Fibroblast of skin of left quadriceps (primary cell): ENCODE results near the gene DOK1.

ENCODE experiments used
- DNase-seq, 2 experiments: peaks; one replicate each; pipeline ENCODE4 v3.0.0-alpha.2; 2013; ENCODE audit warnings: low read depth in 2 of 2

The DOK1 gene

GRCh38 chr2:74567881-74568280 is 13.4 kb downstream of the DOK1 start:
- peak; percentile 61 to 63 for DNase-seq

- DNase-seq: no peak
These were observed 15.2 kb downstream of the DOK1 start for GRCh38 chr2:74569686-74570085.

GRCh38 chr2:74571058-74571457 is 16.5 kb downstream of the DOK1 start:
- DNase-seq: no peak

- DNase-seq: no peak
These were observed 17.8 kb downstream of the DOK1 start for GRCh38 chr2:74572178-74572925.

- peak; percentile 70 to 71 for DNase-seq
These were observed 19.4 kb downstream of the DOK1 start for GRCh38 chr2:74573747-74574562.

GRCh38 chr2:74575320-74575719 is 20.8 kb downstream of the DOK1 start:
- no peak for DNase-seq

- peak; percentile 74 to 76 for DNase-seq
These were observed 21.8 kb downstream of the DOK1 start for GRCh38 chr2:74576211-74576862.

GRCh38 chr2:74576863-74577229 is 22.3 kb downstream of the DOK1 start:
- DNase-seq: peak; percentile 76 to 78

- DNase-seq: no peak
These were observed 22.9 kb downstream of the DOK1 start for GRCh38 chr2:74577448-74577847.

GRCh38 chr2:74578408-74578807 is 23.9 kb downstream of the DOK1 start:
- DNase-seq: no peak

- no peak for DNase-seq
These were observed 26.9 kb downstream of the DOK1 start for GRCh38 chr2:74581463-74581862.

- no peak for DNase-seq
These were observed 27.7 kb downstream of the DOK1 start for GRCh38 chr2:74582184-74582583.

GRCh38 chr2:74583504-74583903 is 29.0 kb downstream of the DOK1 start:
- peak in 1 of 2 experiments; percentile 45 for DNase-seq

- no peak for DNase-seq
These were observed 29.6 kb downstream of the DOK1 start for GRCh38 chr2:74584088-74584645.

- DNase-seq: no peak
These were observed 31.1 kb downstream of the DOK1 start for GRCh38 chr2:74585406-74586185.

GRCh38 chr2:74587664-74588277 is 33.3 kb downstream of the DOK1 start:
- DNase-seq: peak in 1 of 2 experiments; percentile 52

GRCh38 chr2:74588664-74589063 is 34.1 kb downstream of the DOK1 start:
- DNase-seq: no peak

GRCh38 chr2:74593826-74594772 is 39.6 kb downstream of the DOK1 start:
- no peak for DNase-seq

- no peak for DNase-seq
These were observed 42.1 kb downstream of the DOK1 start for GRCh38 chr2:74596584-74596983.

GRCh38 chr2:74597410-74597809 is 42.9 kb downstream of the DOK1 start:
- DNase-seq: no peak
